GM21423 (cell line): ENCODE data around the gene TMEM169.

Experiments
- ATAC-seq: cut with Tn5 transposase; IDR thresholded peaks from one replicate; pipeline ENCODE4 v1.9.1; 2021; ENCODE audit warnings: mild to moderate bottlenecking, moderate library complexity; ENCODE audit not compliant: unreplicated experiment

Gene TMEM169

DNA sequence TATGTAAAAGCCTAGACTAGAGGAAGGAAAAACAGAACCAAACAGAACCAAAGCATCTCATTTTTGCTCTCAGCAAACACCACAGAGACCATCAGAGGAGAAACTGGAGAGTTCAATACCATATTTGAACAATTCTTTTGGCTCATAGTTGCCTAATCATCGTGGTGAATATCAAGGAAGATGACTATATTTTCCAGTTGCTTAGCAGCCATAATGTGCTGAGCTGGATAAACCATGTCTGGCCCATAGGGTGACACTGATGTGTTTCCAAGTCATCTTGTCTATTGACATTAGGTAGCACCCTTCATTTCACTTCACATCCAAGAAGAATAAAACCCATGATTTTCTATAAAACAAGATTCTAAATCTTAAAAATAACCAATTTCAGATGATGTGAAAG, 21.5 kb downstream of the TMEM169 start:
- ATAC-seq, result no peak

DNA sequence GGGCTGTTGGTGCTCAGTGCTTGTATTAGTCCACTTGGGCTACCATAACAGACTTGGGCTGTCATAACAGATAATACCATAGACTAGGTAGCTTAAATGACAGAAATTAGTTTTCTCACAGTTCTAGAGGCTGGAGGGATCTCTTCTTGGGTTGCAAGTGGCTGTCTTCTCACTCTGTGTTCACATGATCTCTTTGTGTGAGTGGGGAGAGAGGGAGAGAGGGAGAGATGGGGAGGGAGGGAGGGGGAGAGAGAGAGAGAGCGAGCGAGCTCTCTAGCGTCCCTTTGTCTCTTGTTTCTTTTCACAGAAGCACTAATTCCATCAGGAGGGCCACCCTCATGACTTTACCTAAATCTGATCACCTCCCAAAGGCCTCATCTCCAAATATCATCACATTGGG, 23.0 kb downstream of the TMEM169 start:
- no peak for ATAC-seq

DNA sequence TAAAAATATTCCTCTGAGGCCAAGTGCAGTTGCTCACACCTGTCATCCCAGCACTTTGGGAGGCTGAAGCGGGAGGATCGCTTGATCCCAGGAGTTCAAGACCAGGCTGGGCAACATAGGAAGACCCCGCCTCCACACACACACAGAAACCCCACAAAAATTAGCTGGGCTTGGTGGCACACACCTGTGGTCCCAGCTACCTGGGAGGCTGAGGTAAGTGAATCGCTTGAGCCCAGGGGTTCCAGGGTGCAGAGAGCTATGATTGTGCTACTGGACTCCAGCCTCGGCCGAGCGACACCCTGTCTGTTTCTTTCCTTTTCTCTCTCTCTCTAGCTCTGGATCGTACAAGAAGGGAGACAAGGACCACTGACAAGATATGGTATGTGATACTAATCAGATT, 25.6 kb downstream of the TMEM169 start:
- ATAC-seq, result no peak

DNA sequence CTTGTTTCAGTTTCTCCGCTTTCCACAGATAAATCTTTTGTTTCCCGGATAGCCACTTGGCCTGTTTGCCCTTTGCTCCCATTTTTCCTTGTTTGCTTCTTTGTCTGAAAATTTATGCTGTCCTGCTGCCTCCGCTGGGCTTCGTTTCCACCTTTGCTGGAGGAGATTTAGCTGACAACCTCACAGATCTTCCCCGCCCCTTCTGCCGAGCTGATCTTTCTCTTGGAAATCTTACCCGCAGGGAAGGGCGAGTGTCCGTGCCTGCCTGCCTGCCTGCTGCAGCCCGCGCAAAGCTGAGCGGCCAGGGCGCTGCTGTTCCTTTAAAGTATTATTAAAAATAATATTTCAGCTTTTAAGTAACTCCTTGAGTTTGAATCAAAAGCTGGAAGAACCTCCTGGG, 26.0 kb downstream of the TMEM169 start:
- ATAC-seq, result no peak

DNA sequence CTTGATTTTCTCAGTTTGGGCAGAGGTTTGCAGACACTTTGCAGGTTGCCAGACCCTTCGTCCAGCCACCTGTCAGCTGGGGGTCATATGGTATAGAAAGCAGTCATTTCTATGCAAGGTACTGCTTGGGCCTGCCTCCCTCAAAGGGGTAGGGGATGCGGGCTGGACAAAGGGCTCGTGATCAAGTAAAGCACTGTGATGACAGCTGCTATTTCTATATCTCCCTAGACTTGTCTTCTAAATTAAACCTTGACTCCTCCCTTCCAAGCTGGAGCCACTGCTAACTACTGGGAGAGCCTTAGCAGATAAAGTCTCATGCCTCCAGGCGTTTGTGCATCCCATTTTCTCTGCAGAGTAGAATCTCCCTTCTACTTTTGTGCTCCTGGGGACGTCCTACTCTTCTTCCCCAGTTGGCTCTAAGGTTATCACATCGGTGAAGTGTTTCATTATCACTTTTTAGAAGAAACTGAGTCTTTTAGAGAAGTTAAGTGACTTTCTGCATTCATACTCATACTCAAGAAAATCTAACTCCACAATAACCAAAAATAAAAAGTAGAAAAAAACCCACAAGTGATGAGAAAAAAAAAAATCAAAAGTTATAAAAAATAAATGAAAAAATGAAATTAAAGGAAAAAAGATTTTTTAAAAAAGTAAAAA, 26.7 kb downstream of the TMEM169 start:
- ATAC-seq, result no peak

DNA sequence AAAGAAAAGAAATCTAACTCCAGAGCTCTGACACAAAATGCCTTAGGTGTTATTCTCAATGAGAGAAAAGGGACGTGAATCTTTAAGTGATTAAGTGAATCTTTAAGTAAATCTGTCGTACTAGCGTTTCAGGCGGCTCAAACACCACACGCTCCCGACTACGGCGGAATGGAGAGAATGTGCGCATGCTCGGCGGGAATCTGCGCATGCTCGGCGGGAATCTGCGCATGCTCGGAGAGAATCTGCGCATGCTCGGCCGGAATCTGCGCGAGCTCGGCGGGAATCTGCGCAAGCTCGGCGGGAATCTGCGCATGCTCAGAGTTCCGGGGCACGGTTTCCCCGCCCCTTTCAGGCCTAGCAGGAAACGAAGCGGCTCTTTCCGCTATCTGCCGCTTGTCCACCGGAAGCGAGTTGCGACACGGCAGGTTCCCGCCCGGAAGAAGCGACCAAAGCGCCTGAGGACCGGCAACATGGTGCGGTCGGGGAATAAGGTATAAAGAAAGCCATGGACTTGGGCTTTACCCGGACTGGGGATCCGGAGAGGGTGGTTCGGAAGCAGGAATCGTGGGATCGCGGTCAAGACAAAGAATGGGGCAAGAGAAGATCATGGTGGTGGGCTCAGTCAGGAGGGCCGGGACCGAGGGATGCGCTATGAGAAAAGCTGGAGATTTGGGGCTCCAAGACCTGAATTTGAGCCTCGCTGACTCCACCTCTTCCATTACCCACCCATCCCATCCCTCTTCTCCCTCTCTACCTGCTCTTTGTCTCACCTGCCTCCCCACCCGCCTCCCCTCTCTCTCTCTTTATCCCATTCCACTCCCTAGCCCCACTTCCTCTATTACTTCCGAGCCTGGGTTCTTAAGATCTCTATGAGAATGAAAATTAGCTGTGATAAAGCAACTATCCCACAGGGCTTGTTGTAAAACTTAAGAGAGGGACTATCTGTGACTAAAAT, 27.5 kb downstream of the TMEM169 start, which contains the start of gene XRCC5:
XRCC5 (plus strand) TSS at position 382 of the 955 bp plus-strand sequence; CDS start at position 471, 89 bp downstream.
- ATAC-seq, result peak; percentile 63

DNA sequence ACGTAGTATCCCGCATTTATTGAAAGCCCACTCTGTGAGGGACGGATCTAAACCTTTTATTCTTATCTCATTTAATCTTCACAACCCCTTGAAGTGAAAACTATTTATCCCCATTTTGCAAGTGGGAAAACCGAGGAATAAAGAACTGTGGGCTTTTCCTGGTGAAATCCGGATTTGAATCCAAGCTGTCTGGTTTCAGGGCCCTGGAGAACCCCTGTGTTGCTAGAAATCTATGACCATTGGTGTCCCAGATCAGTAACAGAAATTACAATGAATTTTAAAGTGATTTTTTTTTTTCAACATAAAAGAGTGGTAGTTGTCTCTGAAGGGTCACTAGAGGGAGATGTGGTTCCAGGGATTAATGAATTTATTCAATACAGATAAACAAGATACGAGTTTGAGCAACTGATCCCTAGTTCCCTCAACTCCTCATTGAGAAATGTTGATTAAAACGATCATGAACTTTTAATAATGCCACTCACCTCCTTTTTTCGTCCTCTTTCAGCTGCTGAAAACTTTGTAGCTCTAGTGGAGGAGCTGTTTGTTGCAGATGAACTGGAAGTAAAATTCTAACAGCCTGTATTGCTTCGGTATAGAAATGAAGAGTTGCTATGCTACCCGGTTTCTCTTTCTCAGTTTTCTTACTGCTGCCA, 28.4 kb downstream of the TMEM169 start:
- ATAC-seq, result no peak

DNA sequence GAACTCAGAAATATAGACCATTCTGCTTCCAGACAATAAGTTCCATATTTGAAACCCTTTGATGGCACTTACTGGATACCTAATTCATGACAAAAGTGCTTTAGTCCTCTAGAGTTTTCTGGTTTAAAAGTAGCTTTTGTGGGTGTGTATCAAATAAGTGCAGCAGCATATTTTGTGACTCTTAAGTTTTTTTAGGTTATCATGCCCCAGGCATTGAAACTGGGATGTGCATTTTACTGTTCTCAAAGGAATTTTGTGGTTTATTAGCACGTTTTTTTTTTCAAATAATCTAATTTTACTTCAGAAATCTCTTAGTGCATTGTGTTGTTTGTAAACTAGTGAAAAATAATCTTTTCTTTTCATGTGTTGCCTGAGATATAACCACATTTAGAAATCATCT, 28.9 kb downstream of the TMEM169 start:
- ATAC-seq, result no peak

DNA sequence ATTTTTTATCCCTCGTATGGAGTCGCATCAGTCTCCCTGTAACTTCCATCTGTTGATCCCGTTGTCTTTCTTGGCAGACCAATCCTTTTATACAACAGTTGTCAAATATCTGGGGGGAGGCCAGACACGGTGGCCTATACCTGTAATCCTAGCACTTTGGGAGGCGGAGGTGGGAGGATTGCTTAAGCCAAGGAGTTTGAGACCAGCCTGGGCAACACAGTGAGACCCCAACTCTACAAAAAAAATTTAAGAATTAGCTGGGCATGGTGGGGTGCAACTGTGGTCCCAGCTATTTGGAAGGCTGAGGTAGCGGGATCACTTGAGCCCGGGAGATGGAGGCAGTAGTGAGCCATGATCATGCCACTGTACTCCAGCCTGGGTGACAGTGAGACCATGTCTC, 29.4 kb downstream of the TMEM169 start:
- no peak for ATAC-seq

DNA sequence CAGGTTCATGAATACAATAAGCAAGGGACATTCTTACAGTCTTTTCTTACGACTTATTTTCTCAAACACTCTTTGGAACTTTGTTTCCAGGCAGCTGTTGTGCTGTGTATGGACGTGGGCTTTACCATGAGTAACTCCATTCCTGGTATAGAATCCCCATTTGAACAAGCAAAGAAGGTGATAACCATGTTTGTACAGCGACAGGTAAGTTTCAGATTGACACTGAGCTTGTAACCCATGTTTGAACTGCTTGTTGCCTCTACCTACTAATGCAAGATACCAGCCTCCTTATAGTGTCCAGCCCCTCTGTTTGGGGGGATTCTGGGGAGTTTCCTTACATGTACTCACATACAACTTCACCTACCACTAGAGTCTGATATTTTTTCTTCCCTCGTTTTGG, 31.2 kb downstream of the TMEM169 start:
- ATAC-seq, result no peak

DNA sequence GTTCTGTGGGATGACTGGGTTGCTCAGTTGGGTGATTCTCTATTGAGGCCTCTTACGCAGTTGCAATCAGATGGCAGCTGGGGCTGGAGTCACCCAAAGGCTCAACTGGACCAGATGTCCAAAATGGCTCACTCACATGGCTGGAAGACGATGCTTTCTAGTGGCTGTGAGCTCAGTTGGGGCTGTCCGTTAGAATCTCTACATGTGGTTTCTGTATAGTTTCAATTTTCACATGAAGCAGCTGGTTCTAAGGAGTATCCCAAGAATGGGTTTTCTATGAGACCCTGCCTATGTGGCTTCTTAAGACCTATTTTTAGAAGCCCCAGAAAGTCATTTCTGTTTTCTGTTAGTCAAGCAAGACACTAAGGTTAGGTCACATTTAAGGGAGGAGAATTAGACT, 31.9 kb downstream of the TMEM169 start:
- peak; percentile 54 for ATAC-seq

DNA sequence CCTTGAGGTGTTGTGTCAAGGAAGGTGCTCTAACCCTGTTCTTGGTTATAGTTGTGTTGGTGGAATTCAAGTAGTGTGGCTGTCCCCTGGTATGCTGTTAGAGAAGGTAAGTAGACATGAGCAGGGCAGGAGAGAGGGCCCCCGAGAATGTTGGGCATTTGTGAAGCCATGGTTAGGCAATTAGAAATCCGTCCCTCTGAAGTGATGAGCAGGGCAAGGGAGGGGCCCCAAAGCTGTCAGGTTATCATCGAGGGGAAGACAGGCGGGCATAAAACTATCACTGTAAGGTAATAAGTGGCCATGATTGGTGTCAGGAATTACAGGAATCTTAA, 32.6 kb downstream of the TMEM169 start:
- no peak for ATAC-seq

DNA sequence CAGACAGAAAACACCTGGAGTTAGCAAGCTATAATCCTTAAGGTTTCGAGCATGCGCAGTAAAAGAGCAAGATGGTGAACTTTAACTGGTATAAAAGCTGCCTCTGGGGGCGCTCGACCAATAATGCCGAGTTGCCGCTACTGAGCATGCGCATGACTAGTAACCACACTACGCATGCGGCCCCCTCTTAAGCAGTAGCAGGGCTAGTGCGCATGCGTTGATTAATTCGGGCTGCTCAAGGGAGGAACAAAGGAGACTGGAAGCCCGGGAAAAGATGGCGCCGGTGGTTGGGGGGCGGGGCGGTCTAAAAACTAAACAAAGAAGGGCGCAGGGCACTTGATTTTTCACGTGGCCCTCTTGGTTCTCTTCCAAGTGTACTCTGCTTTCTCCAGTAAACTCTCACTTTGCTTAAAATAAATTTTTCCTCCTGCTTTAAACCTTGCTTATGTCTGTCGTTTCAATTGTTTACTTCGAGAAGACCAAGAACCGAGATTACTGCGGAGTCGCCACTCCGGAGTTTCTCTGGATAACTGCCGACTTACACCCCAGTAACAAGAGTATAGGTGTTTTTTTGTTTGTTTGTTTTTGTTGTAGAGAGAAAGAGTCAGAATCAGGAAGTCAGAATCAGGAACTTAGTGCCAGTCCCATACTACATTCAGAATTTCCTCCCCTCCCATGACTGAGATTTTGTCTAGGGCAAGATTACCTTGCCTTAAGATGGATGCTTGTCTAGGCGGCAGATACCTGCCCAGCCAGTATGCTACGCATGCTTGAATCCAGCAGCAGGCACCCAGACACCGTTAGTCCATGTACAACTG, 33.2 kb downstream of the TMEM169 start:
- peak; percentile 53 for ATAC-seq

DNA sequence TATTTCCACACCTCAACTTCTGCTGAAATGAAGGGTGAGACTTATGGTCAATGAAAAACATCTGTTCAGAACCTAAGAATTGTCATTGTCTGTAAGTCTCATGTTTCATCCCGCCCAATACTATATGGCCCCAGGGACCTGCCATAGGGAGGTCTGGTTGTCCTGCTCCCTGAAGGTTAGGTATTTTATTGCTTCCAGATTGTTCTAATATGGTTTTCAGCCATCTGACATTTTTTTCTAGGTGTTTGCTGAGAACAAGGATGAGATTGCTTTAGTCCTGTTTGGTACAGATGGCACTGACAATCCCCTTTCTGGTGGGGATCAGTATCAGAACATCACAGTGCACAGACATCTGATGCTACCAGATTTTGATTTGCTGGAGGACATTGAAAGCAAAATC, 34.7 kb downstream of the TMEM169 start:
- ATAC-seq, result no peak

DNA sequence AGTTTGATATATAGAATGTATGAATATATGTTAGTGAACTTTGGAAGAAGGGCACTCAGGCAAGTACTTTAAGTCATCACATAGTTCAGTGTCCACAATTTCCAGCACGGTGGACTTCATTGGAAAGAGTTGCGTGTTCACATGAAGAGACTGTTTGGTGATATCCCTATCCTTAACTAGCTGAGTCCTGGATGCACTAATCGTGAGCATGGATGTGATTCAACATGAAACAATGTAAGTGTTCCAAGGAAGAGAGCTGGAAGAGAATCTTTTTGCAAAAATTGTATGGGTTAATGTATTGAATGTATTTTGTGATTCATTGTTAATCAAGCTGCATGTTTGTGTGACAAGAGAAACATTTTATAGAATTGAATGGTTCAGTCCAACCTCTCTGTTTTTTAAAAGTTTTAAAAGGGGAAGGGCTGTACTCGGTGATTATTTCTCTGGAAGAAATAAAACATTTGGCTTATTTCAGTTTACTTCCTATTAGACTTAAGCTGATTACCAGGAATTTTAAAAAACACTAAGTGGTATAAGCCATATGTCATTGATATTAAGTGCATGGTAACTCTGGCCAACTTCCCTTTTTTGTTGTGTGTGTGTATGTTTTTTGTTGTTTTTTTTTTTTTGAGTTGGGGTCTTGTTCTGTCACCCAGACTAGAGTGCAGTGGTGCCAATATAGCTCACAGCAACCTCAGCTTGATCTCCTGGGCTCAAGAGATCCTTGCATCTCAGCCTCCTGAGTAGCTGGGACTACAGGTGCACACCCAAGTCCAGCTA, 36.0 kb downstream of the TMEM169 start:
- ATAC-seq, result no peak

DNA sequence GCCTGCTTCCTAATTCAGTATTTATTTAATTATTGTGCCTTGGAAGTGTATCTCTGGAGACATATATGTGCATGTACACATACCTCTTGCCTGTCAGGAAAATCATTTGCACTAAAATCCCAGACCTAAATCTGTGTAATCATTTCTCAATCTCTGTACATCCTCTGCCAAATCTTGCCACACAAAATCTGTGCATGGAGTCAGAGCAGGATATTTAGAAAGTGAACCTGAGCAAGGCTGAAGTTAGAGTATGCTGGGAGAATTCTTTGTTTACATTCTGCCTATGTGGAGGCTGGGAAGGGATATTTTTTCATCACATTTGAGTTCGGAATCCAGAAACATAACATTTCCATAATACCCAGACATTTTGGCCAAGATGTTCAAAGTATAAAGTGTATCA, 36.8 kb downstream of the TMEM169 start:
- no peak for ATAC-seq

DNA sequence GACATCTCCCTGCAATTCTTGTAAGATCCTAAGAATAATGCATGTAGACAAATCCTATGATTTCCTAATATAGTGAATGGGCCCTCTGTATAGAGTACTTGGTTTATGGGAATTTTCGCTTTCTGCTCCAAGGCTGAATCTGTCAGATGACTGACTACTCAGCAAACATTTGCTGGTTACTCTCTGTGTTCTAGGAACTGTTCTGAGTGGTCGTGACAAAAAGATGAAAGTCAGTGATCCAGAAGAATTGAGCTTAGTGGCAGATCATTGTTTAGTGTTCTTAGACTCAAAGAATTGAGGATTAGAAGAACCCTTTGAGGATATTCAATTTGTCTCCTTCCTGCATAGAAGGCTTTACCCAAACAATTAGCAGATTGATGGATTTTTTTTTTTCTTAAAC, 37.4 kb downstream of the TMEM169 start:
- no peak for ATAC-seq

DNA sequence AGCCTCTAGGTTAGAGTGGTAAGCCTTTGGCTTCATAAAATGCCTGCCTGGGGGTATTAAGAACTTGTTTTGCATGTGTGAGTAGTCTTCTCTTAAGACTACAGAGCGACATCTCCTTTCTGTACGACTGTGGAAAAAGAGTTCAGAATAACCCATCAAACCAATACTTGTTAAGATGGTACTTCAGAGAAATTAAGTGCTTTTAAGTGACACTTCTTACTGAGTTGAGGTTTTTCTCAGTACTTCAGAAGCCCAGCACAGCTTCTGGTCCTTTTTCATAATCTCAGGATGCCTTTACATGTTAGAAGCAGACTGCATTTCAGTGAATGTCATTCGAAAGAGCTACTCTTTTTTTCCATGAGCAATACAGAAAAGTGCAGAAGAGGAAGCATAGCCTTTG, 38.3 kb downstream of the TMEM169 start:
- no peak for ATAC-seq

DNA sequence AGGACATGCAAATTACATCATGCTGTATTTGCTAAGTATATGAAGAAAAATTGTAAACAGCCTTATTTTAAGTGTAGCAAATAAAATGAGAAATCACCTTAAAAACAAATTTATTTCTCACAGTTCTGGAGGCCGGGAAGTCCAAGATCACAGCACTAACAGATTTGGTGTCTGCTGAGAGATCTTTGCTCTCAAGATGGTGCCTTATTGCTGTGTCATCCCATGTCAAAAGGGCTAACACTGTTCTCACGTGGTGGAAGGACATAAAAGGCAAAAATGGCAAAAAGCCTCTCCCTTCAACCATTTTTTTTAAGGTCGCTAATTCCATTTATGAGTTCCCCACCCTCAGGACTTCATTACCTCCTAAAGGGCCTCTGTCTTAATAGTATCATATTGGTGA, 39.5 kb downstream of the TMEM169 start:
- no peak for ATAC-seq

DNA sequence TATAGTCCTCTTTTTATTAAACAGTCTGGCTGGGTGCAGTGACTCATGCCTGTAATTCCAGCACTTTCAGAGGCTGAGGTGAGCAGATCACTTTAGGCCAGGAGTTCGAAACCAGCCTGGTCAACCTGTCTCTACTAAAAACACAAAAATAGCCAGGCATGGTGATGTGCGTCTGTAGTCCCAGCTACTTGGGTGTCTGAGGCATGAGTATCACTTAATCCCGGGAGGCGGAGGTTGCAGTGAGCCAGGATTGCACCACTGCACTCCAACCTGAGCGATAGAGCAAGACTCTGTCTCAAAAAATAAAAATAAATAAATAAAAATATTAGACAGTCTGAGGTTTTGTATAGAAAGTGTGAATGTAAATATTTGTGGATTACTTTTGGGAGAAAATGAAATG, 45.2 kb downstream of the TMEM169 start:
- ATAC-seq, result no peak
